Smooth muscle cell (in vitro differentiated cells): ENCODE measurements around the gene EPG5. TPM values are rescaled to one million over a fixed set of nuclear protein-coding genes. Genes with fewer than 3 reads are reported as not detected.

Source experiments
- DNase-seq: peaks from one replicate; lab custom pipeline; 2025; ENCODE audit not compliant: unreplicated experiment; lab: John Stamatoyannopoulos, UW
- H2AFZ ChIP-seq: fragments of 200-600 bp; sonication (generic); 2 replicates; pipeline ENCODE4 v1.6.0; 2016; ENCODE audit warnings: antibody characterized with exemption, low read depth, mild to moderate bottlenecking
- H3F3A ChIP-seq: fragments of 200-600 bp; sonication (generic); 2 replicates; pipeline ENCODE4 v1.6.0; 2017; ENCODE audit warnings: antibody characterized with exemption, low read depth
- H3K27ac ChIP-seq: fragments of 200-600 bp; sonication (generic); 2 replicates; pipeline ENCODE4 v1.5.1; 2016; ENCODE audit warnings: low read depth, mild to moderate bottlenecking
- H3K27me3 ChIP-seq: fragments of 200-600 bp; sonication (generic); 2 replicates; pipeline ENCODE4 v1.6.1; 2016; ENCODE audit warnings: low read depth, mild to moderate bottlenecking
- H3K36me3 ChIP-seq: fragments of 200-600 bp; sonication (generic); 2 replicates; pipeline ENCODE4 v1.5.1; 2016; ENCODE audit warnings: low read depth
- H3K4me1 ChIP-seq: fragments of 200-600 bp; sonication (generic); 2 replicates; pipeline ENCODE4 v1.5.1; 2016; ENCODE audit warnings: low read depth
- H3K4me2 ChIP-seq: fragments of 200-600 bp; sonication (generic); 2 replicates; pipeline ENCODE4 v1.6.0; 2016; ENCODE audit warnings: mild to moderate bottlenecking
- H3K4me3 ChIP-seq: fragments of 200-600 bp; sonication (generic); 2 replicates; pipeline ENCODE4 v1.5.1; 2016; ENCODE audit warnings: mild to moderate bottlenecking
- H3K79me2 ChIP-seq: fragments of 200-600 bp; sonication (generic); 2 replicates; pipeline ENCODE4 v1.6.0; 2016; ENCODE audit warnings: low read depth, mild to moderate bottlenecking
- H3K9ac ChIP-seq: fragments of 200-600 bp; sonication (generic); 2 replicates; pipeline ENCODE4 v1.6.0; 2016; ENCODE audit warnings: low read depth
- H3K9me3 ChIP-seq: fragments of 200-600 bp; sonication (generic); replicated peaks from 2 replicates; pipeline ENCODE4 v1.5.1; 2016; ENCODE audit warnings: low read depth
- H4K20me1 ChIP-seq: fragments of 200-600 bp; sonication (generic); 2 replicates; pipeline ENCODE4 v1.6.0; 2016; ENCODE audit warnings: low read depth
- WGBS: methylation state at CpG from one replicate; pipeline ENCODE4 v1.1.7; 2016; ENCODE audit warnings: low lambda C conversion rate; 5-methylcytosine and 5-hydroxymethylcytosine counted together
- polyA plus RNA-seq: library from polyadenylated mRNA; unstranded; fragments of >200 nt; fragmentation: Nextera tagmentation; extraction: Ambion mirVana; gene quantifications from 2 replicates; pipeline ENCODE4 v1.2.1, GENCODE V29; 2016
- total RNA-seq: library from RNA; depleted of rRNA; stranded (reverse); fragments of >200 nt; gene quantifications from 2 replicates; pipeline ENCODE4 v1.2.3, GENCODE V29; 2014
- TF ChIP-seq, protein P1 (sequence below): fragments of 200-600 bp; sonication (generic); IDR thresholded peaks from 2 replicates; pipeline ENCODE4 v1.5.1; 2017; ENCODE audit warnings: borderline replicate concordance, mild to moderate bottlenecking, antibody characterized with exemption; ENCODE audit not compliant: insufficient read depth, poor library complexity, severe bottlenecking

Gene EPG5
- total and polyA plus RNA-seq, 2 experiments from 2014 or later, result 2.7 to 20.8 TPM

DNA sequence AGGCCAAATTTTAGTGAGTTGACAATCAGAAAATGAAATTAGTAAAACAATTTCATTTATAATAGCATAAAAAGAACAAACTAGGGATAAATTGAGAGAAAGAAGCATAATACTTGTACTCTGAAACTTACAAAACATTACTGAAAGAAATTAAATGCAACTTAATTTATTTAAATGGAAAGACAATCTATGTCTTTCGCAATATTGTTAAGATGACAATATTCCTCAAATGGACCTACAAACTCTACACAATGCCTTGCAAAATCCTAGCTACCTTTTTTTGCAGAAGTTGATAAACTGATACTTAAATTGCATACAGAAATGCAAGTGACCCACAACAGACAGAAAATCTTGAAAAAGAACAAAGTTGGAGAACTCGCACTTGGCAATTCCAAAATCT, 9.1 kb downstream of the EPG5 start:
- Histone ChIP-seq H3K36me3 (peaks cover 3% of the 10 kb centered on the region), H4K20me1 (peaks cover 15% of the 10 kb centered on the region), H3K9ac (no peak overlapping the region), H3K27me3 (no peaks in the 10 kb centered on the region), H3K27ac (no peak overlapping the region), H3K4me1 (no peaks in the 10 kb centered on the region), H3K9me3 (no peaks in the 10 kb centered on the region), H3K4me2 (no peak overlapping the region), H3K79me2 (peaks cover 35% of the 10 kb centered on the region), H2AFZ (no peak overlapping the region), H3F3A (peaks cover 18% of the 10 kb centered on the region), H3K4me3 (no peak overlapping the region)
- DNase-seq, result no peak
- TF ChIP-seq, protein P1, sequence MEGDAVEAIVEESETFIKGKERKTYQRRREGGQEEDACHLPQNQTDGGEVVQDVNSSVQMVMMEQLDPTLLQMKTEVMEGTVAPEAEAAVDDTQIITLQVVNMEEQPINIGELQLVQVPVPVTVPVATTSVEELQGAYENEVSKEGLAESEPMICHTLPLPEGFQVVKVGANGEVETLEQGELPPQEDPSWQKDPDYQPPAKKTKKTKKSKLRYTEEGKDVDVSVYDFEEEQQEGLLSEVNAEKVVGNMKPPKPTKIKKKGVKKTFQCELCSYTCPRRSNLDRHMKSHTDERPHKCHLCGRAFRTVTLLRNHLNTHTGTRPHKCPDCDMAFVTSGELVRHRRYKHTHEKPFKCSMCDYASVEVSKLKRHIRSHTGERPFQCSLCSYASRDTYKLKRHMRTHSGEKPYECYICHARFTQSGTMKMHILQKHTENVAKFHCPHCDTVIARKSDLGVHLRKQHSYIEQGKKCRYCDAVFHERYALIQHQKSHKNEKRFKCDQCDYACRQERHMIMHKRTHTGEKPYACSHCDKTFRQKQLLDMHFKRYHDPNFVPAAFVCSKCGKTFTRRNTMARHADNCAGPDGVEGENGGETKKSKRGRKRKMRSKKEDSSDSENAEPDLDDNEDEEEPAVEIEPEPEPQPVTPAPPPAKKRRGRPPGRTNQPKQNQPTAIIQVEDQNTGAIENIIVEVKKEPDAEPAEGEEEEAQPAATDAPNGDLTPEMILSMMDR, result no peak
- 96% methylated on average over 2 of the region's 2 CpGs for WGBS

DNA sequence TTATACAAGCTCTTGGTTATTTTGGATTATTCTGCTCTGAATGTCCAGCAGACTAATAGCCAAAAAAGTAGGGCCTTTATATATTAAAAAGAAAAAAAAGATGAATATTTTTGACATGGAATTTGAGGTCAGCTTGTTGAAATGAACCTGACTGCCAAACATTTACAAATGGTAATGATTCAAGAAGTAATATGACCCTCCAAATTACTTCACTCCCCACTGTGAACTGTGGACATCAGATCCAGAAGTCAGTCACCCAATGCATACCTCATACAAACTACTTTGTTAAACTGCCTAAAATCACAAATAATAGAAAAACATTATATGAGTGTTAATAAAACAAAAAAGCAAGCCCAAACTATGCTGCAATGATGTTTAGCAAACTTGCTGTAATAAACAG, 10.0 kb downstream of the EPG5 start:
- H3K4me1 ChIP-seq, result no peaks in the 10 kb centered on the region

DNA sequence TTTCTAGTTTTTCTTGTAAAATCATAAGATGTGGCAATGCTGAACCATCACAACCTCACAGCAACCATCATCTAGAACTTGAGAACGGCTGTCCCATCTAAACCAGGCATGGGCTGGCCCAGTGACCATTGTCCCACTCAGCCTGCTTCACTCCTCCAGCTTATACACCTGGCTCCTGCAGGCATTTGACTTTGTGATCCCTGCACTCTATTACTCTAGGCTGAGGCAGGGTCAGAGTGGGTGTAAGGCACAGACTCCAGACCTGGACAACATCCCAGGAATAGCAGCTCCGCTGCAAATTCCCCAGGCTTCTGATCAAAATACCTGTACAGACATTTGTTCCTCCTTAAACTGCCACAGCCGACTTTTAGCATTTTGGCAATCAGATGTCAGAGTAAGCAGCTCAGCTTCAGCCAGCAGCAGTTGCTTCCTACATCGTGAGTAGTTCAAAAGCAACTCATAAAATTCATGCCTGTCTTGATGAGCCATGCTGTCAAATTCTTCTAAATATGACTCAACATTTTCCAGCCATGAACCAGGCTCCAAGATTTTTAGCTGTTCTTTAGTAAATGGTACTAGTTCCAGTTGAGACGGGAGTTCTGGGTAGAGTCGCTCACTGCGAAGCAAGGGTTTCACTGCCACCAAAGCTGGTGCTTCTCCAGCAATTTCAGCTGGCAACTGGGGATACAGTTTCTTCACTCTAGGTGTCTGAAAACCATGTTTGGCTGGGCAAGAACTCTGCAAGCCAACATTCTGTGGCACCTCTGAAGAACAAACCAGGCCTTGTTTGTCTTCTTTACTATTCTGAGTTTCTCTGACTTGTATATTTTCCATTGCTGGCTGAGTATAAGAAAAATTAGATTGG, 12.8 kb downstream of the EPG5 start:
- Histone ChIP-seq H3K9ac (peak overlapping the region; percentile 50), H3K36me3 (peaks cover 7% of the 10 kb centered on the region), H2AFZ (no peak overlapping the region)

More for the DNA sequence above, 10.0 kb downstream of the EPG5 start:
- H4K20me1 ChIP-seq, result peaks cover 15% of the 10 kb centered on the region
- TF ChIP-seq, protein P1, result no peak
- peaks cover 18% of the 10 kb centered on the region for H3F3A ChIP-seq
- H3K9me3 ChIP-seq, result no peaks in the 10 kb centered on the region
- no peak overlapping the region for H3K4me2 ChIP-seq
- DNase-seq, result no peak
- H3K27me3 ChIP-seq, result no peaks in the 10 kb centered on the region
- peaks cover 3% of the 10 kb centered on the region for H3K36me3 ChIP-seq
- H2AFZ ChIP-seq, result no peak overlapping the region
- H3K4me3 ChIP-seq, result no peak overlapping the region
- no peak overlapping the region for H3K27ac ChIP-seq
- no peak overlapping the region for H3K9ac ChIP-seq
- H3K79me2 ChIP-seq, result peaks cover 32% of the 10 kb centered on the region

More for the DNA sequence above, 12.8 kb downstream of the EPG5 start:
- TF ChIP-seq, protein P1, result no peak
- peak overlapping the region; percentile 32 for H3K4me2 ChIP-seq
- peak overlapping the region; percentile 91 for H3K27ac ChIP-seq
- H3K4me3 ChIP-seq, result no peak overlapping the region
- DNase-seq, result no peak
- peaks cover 17% of the 10 kb centered on the region for H3K79me2 ChIP-seq
- WGBS, result 43% methylated on average over 7 of the region's 7 CpGs
- peaks cover 7% of the 10 kb centered on the region for H3K4me1 ChIP-seq
- H3F3A ChIP-seq, result peaks cover 18% of the 10 kb centered on the region
- H3K9me3 ChIP-seq, result no peaks in the 10 kb centered on the region
- H3K27me3 ChIP-seq, result no peaks in the 10 kb centered on the region
- no peaks in the 10 kb centered on the region for H4K20me1 ChIP-seq
